ENCODE measurements around the gene ENGASE. TPM values are rescaled to one million over a fixed set of nuclear protein-coding genes. Genes with fewer than 3 reads are reported as not detected.
A peak's percentile ranks its signal among the peaks of the same experiment; 100 is the strongest.

ENGASE gene
- total RNA-seq, 4 donors from 2014 or later = 16.6 to 54.5 (median 26.3) TPM

- 60 to 65% methylated on average over 13 of the region's 13 CpGs for WGBS, 2 donors
- peak in 1 of 2 donors; percentile 93 for DNase-seq (ENCODE audit: low spot score in 2 of 2)
- intact Hi-C loops (cut with DNase I; ENCODE audit: low total_unique reads) = loop anchor here (5.0 kb wide), 1 partner anchor 50 kb away; no protein-coding TSS in a partner anchor
- no peak overlapping the region for H3K4me3 ChIP-seq (ENCODE audit: low read depth, poor library complexity, severe bottlenecking)
- TF ChIP-seq CTCF (IDR thresholded peaks at IDR 0.05) (peak in 1 of 3 donors; percentile 63), POLR2A (IDR thresholded peaks at IDR 0.05) (no peak)
These were observed 32.0 kb upstream of the ENGASE start for GRCh38 chr17:79042421-79043190.

GRCh38 chr17:79043191-79043930, 31.3 kb upstream of the ENGASE start:
- no peak for DNase-seq (ENCODE audit: low spot score in 2 of 2)
- WGBS, 2 donors = 81 to 88% methylated on average over 10 of the region's 10 CpGs
- TF ChIP-seq POLR2A (IDR thresholded peaks at IDR 0.05) (no peak), CTCF (IDR thresholded peaks at IDR 0.05) (no peak)
- intact Hi-C loops (cut with DNase I; ENCODE audit: low total_unique reads) = loop anchor here (5.0 kb wide), 1 partner anchor 51 kb away; no protein-coding TSS in a partner anchor
- H3K4me3 ChIP-seq (ENCODE audit: low read depth, poor library complexity, severe bottlenecking) = no peak overlapping the region

GRCh38 chr17:79043931-79044320, 30.7 kb upstream of the ENGASE start:
- DNase-seq (ENCODE audit: low spot score in 2 of 2) = no peak
- WGBS, 2 donors = 65 to 73% methylated on average over 9 to 12 of the region's 12 CpGs
- intact Hi-C loops (cut with DNase I; ENCODE audit: low total_unique reads) = loop anchor here (5.0 kb wide), 1 partner anchor 52 kb away; no protein-coding TSS in a partner anchor
- TF ChIP-seq POLR2A (IDR thresholded peaks at IDR 0.05) (no peak), CTCF (IDR thresholded peaks at IDR 0.05) (no peak)
- H3K4me3 ChIP-seq (ENCODE audit: low read depth, poor library complexity, severe bottlenecking) = no peak overlapping the region

GRCh38 chr17:79044462-79044861, 30.2 kb upstream of the ENGASE start:
- no peak overlapping the region for H3K4me3 ChIP-seq (ENCODE audit: low read depth, poor library complexity, severe bottlenecking)
- intact Hi-C loops (cut with DNase I; ENCODE audit: low total_unique reads) = loop anchor here (5.0 kb wide), 1 partner anchor 52 kb away; no protein-coding TSS in a partner anchor
- WGBS, 2 donors = 94 to 96% methylated on average over 11 of the region's 11 CpGs
- TF ChIP-seq POLR2A (IDR thresholded peaks at IDR 0.05) (no peak), CTCF (IDR thresholded peaks at IDR 0.05) (no peak)
- no peak for DNase-seq (ENCODE audit: low spot score in 2 of 2)

GRCh38 chr17:79045001-79045729, 29.5 kb upstream of the ENGASE start:
- intact Hi-C loops (cut with DNase I; ENCODE audit: low total_unique reads) = no loop called here
- 56 to 60% methylated on average over 15 of the region's 15 CpGs for WGBS, 2 donors
- H3K4me3 ChIP-seq (ENCODE audit: low read depth, poor library complexity, severe bottlenecking) = no peak overlapping the region
- no peak for TF ChIP-seq CTCF (IDR thresholded peaks at IDR 0.05)
- no peak for TF ChIP-seq POLR2A (IDR thresholded peaks at IDR 0.05)
- no peak for DNase-seq (ENCODE audit: low spot score in 2 of 2)

Data from lower leg skin (tissue), 4 donors.